Skeletal muscle cell (primary cell): Measurements from ENCODE around the gene CHI3L1.
A peak's percentile ranks its signal among the peaks of the same experiment; 100 is the strongest.

ENCODE experiments used
- DNase-seq: peaks from one replicate; pipeline ENCODE4 v3.0.0-alpha.2; 2010; ENCODE audit warnings: low read depth
- H3K4me3 ChIP-seq: 2 replicates; pipeline ENCODE4 v1.5.1; 2011; ENCODE audit warnings: low read depth, mild to moderate bottlenecking, control low read depth, low read length, moderate library complexity

The CHI3L1 gene

DNA sequence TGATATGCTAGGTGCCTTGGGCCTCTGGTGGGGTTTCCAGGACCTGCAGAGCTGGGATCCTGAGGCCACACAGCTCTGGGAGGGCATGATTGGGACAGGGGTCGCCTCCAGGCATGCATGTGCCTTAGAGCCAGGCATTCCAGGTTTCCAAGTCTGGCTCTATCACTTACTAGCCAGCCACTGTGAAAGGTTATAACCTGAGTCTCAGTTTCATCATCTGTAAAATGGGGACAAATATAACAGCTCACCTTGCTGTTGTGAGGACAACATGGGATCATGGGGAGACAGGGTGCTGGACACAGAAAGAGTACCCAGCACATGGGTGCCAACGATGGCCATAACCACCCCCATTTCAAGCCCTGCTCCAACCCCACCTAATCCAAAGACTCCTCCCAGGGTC lies 2.7 kb downstream of the CHI3L1 start:
- no peak for DNase-seq
- H3K4me3 ChIP-seq, result no peak overlapping the region

DNA sequence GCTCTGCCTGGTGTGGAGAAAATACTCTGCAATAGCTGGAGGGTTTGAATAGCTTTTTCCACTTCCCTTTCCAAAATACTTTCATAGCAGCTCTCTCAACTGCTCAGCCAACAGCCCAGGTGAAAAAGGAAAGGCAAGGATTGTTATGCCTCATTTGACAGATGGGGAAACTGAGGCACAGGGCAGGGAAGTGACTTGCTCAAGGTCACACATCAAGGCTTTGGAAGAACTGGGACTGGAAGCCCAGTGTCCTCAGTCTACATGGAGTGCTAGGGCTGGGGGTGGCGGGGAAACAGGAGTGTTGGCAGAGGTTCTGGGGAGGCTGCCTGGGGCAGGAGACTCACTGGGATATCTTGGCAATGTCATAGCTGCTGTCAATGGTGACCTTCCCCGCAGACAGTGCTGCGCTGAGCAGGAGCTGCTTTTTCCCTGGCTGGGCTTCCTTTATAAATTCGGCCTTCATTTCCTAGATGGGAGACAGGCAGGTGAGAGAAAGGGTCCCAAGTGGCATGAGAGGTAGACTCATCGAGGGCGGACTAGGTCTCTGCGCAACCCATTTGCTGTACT lies 4.0 kb downstream of the CHI3L1 start:
- no peak for DNase-seq
- no peak overlapping the region for H3K4me3 ChIP-seq

- DNase-seq, result no peak
- no peak overlapping the region for H3K4me3 ChIP-seq
Measured at GRCh38 chr1:203181586-203182386, 4.7 kb downstream of the CHI3L1 start.

DNA sequence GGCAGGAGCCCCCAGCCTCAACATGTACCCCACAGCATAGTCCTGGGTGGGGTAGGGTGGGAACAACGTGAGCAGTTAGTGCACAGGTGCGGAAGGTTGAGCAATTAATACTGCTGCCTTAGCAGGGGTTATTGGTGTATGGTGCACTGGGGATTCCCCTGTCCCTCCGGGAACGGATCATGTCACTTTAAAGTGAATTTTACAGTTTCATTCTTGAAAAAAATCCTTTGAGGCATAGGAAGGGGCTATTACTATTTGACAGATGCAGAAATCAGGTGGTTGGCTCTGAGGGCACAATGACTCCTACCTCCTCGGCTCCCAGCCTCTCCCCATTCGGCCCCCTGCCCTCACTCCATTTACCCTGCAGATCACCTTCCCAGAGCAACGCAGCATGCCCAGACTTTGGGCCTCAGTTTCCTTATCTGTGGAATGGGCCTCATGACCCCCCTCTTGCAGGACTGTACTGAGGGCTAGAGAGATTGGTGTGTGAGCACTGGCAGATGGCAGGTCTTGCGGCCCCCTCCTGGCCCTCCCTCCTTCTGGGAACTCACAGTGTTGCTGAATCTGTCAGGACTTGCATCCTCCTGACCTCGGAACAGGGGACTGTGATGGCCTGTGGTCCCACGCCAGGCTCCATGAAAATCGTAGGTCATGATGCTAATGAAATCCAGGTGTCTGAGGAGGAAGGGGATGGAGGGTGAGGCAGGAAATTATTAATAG lies 5.7 kb downstream of the CHI3L1 start:
- DNase-seq, result no peak
- H3K4me3 ChIP-seq, result no peak overlapping the region

DNA sequence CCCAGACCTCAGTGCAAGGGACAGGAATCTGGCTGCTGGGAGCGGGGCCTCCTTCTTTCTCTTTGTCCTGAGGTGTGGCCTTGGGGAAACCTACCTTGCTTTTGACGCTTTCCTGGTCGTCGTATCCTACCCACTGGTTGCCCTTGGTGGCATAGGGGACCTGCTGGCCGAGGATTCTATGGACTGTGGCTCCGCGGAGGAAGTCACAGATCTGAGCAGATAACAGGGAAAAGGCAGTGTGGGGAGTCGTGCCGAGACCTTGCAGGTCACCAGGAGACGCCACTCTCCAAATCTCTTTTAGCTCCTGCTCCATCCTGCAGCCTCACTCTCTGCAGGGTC lies 6.9 kb downstream of the CHI3L1 start:
- no peak for DNase-seq
- no peak overlapping the region for H3K4me3 ChIP-seq

GRCh38 chr1:203178821-203179666 lies 7.5 kb downstream of the CHI3L1 start:
- DNase-seq, result no peak

DNA sequence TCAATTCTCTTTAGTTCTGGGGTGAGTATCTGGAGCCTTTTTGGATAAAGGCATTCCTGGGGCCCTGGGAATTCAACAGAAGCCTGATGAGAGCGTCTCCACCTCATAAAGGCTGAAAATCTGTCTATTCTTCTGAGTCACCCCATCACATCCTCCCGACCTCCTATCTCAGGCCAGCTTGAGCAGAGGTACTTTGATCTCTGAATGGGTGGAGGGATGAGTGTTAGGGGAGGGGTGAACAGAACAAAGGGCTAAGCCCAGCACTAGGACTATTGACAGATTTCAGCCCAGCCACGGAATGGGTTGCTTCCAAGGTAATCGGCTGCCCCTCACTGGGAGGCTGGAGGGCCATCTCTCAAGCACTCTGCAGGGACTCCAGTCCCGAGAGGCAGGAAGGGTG lies 8.4 kb downstream of the CHI3L1 start:
- H3K4me3 ChIP-seq, result no peak overlapping the region
- no peak for DNase-seq

More at GRCh38 chr1:203178821-203179666, 7.5 kb downstream of the CHI3L1 start:
- H3K4me3 ChIP-seq, result no peak overlapping the region

GRCh38 chr1:203177470-203178039 lies 8.9 kb downstream of the CHI3L1 start:
- DNase-seq, result no peak
- H3K4me3 ChIP-seq, result no peak overlapping the region

- no peak overlapping the region for H3K4me3 ChIP-seq
- DNase-seq, result no peak
Measured at GRCh38 chr1:203177036-203177405, 9.5 kb downstream of the CHI3L1 start.

DNA sequence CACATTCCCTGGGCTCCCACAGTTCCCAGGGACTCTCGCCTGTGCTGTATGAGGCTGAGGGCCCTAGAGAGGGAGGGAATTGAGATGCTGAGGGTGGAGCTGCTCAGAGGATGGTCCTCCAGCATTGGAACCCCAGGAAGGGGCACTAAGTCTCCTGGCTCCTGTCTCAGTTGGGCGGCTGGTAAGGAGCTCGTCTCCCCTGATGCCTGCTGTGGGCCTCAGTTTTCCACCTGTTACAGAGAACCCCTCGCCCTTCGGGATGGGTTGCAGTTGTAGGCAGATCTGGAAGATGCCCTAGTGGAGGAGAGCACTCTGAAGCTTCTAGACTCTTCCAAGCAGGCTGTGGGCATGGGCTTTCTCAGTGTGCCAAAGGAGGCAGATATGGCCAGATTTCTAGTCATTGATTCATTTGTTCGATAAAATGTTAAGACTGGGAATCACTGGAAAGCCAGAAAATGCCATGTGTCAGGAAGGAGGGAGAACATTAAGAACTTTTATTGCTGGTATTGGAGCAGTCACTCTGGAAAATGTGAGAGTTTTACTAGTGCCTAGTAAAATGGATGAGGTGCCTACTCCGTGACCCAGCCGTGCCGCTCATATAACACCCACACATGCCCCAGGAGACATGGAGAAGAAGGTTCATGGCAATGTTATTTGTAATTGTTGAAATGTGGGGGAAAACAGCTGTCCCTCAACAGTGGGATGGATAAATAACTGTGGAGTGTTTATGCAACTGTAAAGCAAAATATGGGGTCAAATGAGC lies 10.1 kb downstream of the CHI3L1 start:
- DNase-seq, result no peak

DNA sequence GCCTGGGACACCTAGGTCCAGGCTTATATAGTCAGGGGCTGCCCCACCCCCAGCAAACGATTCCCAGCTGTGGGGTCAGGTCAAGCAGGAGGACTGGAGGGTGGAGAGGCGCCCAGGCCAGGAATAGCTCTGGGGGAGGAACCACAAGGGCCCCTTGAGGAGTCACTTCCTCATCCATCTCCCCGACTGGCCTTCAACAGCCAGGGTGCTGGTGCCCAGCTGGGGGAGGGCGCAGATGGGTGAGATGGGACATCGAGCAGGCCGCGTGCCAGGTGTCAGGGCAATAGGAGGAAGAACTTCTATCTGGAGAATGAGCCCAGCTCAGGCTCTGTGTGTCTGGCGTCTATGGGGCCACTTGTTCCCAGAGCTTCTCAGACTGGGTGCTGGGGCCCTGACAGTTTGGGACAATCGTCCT lies 10.7 kb downstream of the CHI3L1 start:
- DNase-seq, result no peak
- H3K4me3 ChIP-seq, result no peak overlapping the region

More for the DNA sequence above, 10.1 kb downstream of the CHI3L1 start:
- no peak overlapping the region for H3K4me3 ChIP-seq

DNA sequence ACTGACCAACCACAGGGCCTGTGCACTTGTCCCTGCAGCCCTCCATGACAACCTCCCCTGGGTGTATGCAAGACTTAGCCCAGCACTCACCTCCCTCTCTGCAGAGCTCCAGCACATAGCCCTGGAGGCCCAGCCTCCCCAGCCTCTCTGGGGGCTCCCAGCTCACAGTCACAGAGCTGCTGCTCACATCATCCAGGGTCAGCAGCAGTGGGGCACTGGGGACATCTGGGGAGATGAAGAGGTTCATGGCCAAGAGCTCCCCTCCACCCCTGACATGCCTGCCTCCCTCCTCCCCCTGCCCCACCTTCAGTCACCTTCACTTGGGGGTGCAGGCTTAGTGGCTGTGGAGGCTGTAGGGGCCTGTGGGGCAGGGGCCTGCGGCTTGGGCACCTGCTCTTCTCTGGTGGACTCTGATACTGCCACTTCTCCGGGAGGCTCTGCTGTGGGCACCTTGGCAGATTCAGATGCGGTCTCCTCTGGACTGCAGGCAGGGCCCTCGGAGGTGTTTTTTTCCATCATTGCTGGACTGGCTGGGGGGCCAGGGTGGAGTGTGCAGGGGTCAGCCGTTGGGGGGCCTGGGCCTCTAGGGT lies 11.2 kb downstream of the CHI3L1 start, which contains the start of gene MYBPH:
TSS of gene MYBPH (minus strand) at position 590 of the 590 bp plus-strand sequence. CDS start at position 519, 71 bp downstream.
- peak within 1 kb of the TSS; percentile 17 for H3K4me3 ChIP-seq
- no peak for DNase-seq

DNA sequence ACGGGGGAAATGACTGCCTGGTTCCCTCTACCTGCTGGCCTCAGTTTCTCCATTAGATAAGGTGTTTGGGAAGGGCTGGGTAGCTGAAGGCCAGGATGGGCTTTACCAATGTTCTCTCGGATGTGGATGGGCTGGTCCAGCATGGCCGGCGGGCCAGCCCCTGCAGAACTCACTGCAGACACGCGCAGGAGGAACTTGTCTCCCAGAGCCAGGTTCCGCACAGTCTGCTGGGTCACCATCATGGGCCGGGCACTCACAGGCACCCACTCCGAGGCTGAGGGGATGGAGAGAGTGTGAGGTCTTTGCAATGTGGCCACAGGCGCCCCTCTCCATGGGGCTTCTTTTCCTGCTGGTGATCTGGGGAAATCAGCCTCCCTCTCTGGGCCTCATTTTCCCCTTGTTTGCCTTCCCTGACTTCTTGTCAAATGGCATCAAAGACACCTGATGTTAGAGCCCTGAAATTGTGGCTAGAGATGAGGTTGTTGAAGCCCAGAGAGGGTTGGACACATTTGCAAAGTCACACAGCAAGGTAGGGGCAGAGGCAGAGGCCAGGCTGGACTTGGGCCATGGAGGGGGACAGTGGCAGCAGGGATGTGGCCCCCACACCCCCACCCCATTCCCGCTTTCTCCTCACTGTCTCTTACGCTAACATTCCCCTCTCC lies 12.0 kb downstream of the CHI3L1 start:
- peak overlapping the region; percentile 17 for H3K4me3 ChIP-seq
- no peak for DNase-seq

DNA sequence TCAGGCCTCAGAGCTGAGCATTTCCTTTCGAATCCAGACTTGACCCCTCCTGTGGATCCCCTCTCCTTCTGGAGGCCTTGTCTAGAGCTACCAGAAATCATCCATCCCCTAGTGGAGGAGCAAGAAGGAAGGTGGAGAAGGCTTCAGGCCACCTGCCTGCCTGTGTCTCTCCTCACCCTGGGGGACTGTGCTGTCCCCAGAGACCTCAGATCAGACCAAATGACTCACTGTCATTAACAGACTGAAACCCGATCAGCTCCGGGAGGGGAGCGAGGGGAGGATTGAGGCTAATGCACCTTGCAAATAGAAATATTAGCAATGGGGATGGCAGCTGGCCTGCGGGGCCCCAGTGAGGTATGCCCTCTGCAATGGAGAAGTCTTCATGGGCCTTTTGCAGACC lies 12.9 kb downstream of the CHI3L1 start:
- no peak overlapping the region for H3K4me3 ChIP-seq
- DNase-seq, result no peak

DNA sequence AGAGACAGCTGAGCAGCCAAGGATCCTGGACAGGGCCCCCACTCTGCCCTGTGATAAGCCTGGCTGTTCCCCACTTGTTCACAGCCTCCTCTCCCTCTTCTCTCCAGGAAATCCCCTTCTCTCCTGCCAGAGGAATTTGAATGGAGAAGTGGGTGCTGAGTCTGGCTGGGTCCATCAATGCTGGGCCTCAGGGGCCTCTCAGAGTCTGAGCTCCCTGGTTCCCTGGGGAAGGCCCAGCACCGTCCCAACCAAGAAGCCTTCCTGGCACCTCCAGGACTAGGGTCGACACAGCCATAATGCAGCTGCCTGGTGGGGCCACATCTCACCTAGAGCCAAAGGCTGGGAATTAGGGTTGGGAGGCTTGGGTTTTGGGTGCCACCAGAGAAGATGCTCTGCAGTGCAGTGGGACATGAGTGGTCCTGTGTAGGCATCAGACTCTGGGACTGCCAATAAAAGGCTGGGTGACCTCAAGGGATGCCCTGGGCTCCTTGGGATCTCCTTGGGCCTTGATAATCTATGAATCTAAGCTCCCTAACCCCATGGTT lies 13.4 kb downstream of the CHI3L1 start:
- H3K4me3 ChIP-seq, result no peak overlapping the region
- DNase-seq, result no peak

DNA sequence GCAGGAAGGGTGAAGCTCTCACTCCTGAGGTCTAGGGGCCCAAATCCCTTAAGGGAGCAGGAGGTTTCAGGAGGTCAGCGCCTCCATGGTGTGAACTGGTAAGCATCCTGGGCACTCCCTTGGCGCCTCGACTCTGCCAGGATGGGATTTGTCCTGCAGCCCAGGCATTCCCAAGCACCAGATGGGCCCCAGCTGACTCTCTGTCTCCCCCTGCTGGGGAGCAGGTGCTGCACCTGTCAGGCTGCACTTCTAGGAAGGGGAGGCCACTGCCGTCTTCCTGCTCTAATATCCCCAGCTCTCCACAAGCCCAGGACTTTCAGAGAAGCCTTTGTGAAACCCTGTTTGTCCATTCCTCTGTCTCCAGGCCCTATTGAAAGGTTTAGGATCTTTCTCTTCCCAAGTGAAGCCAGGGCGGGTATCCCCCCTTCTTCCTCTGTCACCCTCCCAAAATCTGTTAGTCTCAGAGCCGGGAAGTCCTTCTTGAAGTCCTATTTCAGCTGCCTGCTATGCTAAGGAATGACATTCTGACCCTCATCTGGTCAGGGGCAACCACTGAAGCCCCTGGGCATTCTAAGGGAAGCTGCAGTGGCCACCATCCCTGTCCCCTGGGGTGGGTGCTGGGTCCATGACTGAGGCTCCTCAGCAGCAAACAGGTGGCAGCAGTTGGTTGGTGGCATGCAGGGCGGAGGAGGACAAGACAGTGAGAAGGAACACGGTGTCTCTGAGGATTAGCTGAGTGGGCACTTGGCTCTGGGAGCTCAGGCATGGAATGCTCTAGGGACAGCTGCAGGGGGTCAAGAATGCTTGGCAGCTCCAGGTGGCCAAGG lies 14.1 kb downstream of the CHI3L1 start:
- peak; percentile 56 for DNase-seq

More for the DNA sequence above, 14.1 kb downstream of the CHI3L1 start:
- no peak overlapping the region for H3K4me3 ChIP-seq
